Tongue (tissue), 2 donors: ENCODE results near the gene WWOX. TPM values are rescaled to one million over a fixed set of nuclear protein-coding genes. Genes with fewer than 3 reads are reported as not detected.

ENCODE experiments used
- DNase-seq: peaks from one replicate; pipeline ENCODE4 v3.0.0-alpha.2; 2015
- total RNA-seq: library from RNA; depleted of rRNA; stranded (reverse); fragments of >200 nt; gene quantifications from one replicate; pipeline ENCODE4 v1.2.3, GENCODE V29; 2014

The WWOX gene
- total RNA-seq, 1 donor from 2014 or later, result 60.5 TPM

DNA sequence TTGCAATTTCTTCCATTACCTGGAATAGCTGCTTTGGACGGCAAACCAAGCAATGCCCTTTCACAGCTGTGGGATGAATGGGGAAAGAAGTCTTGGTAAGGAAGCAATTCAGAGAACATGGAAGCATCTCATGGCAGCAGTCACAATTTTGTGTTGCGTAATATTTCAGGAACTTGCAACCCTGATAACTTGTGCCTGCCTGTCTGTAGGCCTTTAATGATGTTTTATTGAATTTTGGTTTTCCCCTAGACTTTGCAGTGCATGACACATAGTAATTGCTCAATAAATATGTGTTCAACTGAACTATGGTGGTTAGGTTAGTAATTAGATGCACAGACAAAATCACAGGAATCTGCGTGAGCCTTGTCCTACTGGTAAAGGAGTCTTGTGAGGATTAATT lies 439.5 kb downstream of the WWOX start:
- no peak for DNase-seq

DNA sequence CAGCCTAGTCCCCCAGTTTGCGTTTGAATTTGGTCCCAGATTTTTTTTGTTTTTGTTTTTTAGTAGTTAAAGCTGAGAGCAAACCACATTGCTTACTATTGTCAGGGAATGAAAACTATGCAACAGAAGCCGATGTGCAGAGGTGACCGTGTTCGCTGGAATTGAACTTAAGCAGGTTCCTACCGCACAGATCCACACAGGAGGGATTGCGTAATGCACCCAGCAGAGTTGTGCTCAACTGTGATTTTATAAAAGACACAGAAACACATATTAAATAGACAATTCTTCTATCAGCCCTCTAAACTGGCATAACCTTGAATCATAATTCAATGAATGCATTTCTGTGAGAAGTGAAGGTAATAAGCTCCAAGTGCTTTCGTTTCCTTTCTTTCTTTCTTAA lies 443.0 kb downstream of the WWOX start:
- no peak for DNase-seq

DNA sequence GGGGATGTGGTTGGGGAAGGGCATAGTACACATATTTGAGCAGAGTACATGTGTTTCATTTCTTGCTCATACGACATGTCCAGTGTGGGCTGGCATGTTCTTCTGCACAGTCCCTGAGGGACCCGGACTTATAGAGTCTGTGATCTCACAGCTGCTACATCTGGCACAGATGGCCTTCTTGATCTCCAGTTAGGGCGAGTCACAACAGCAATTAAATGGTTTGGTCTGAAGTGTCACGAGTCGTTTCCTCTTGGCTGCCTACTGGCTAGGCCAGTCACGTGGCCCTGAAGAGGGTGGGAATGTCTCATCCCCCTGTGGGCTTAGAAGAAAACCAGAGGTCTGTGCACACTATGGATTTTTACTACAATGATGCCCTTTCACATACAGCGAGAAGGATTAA lies 443.6 kb downstream of the WWOX start:
- DNase-seq, result peak; percentile 87

DNA sequence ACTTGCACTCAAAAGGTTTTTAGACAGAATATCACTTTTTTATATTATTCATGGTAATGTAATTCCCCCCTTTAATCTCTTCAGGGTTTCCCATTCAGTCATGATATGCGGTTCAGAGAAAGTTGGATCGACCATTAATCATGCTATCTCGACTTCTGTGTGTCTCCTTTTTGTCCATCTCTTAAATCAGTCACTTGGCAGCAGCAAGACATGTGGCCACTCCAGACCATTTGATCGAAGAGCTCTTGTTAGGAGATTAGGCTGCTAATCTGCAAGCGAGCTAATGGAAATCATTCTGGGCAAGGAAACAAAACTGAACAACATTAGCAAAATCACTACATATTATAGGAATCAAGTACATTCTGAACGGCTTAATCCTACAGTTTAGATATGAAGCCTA lies 449.9 kb downstream of the WWOX start:
- DNase-seq, result no peak

DNA sequence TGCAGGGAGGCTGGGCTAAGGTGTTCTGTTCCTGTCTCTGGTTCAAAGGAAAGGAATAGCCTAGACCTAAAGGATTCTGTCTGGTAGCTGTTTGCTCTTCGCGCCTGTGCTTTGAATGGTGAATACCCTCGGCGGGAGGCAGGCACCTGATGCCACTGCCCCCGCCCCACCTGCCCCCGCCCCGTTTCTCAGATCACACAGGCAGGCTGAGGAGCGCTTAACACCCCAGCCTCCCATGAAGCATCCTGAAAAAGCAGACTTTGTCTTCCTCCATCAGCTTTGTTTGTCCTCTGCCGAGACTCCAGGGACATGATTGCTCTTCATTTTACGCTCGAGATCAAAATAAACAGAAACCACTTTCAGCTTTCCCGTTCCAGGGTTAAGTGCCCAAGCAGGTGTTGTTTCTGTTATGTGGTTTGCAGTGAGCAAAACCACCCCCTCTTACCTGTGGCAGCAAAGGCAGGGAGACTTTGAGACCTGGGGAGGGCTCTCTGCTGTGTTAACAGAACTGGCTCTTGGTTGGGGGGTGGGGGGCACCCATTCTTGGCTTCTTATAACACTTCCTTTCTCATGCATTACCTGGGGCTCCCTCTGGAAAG lies 452.1 kb downstream of the WWOX start:
- no peak for DNase-seq

DNA sequence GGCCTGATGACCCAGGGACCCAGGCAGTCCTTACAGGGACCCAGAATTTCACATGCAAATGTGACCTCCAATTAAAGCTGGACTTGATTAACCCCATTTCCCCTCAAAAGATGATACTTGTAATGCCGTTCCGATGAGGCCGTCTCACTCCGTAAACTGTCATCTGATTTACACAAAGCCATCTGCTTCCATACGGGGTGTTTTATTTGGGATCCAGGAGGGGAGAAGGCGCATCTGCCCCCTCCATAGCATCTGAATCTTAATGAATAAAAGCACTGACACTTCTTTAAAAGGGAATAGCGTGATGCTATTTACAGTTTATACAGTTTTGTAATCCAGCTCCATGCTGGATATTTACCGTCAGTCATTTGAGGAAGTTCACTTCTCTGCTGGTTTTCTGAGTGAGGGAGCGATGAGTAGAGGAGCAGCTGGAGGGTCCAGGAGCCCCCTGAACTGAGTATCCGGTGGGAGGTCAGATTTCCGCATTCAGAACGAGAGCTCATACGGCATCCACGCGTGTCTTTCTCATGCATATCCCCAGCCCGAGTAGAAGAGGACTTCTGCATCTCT lies 452.7 kb downstream of the WWOX start:
- no peak for DNase-seq

DNA sequence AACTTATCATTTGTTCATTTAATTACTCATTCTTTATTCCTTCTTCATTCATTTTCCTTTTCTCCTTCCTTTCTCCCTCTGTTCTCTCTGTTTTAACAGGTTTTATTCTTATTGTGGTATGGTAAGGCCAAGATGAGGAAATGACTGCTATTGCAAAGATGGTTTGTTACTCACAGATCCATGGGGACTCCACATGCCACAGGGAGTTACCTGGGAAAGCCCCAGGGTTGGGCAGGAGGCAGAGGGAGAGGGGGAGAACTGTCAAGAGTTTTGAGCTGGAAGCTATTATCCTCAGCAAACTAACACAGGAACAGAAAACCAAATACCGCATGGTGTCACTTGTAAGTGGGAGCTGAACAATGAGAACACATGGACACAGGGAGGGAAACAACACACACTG lies 453.3 kb downstream of the WWOX start:
- DNase-seq, result no peak

DNA sequence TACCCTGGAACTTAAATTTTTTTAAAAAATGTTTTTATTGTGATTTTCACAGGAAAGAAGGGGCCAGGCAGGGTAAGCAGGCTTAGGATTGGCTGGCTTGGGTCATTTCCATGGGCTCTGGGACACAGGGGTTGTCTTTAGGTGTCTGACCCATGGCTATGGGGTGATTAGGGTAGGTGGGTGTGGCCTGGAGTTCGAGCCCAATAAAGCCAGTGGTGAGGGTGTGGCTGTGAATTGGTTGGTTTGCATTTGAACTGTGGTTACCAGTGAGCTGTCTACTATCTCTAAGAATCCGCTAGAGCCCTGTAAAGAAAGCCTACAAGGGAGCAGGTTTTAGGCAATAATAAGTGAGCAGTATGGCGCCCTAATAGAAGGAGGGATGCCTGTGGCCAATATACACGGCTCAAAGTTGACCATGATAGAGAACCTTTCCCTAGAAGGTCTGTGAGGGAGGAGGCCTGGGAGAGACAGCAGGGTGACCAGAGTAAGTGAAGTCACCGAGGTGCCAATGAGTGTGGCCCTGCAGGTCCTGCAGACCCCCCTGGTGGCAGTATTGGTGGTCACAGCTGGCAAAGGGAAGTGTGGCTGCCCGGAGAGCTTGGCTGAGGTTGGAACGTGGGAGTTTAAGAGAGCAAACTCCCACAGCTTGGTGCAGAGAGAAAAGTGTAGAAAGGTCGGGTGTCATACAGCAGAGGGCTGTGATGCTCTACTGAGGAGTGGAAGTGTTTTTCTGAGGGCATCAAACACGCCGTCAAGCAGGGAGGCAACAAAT lies 454.0 kb downstream of the WWOX start:
- DNase-seq, result no peak

DNA sequence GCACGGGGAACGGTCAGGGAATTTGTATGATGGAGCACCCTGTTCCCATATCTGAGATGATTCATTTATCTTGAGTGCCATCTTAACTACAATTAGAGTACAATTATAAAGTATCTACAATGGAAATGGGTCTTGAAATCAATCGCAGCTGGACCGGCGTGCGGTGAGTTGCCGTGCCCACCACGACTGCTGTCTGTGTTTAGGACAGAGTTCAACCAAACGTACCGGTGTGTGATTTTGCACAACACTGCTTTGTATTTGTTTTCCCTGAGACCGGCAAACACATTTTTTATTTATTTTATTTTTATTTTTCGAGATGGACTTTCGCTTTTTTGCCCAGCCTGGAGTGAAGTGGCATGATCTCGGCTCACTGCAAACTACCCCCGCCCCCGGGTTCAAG lies 457.0 kb downstream of the WWOX start:
- DNase-seq, result no peak

DNA sequence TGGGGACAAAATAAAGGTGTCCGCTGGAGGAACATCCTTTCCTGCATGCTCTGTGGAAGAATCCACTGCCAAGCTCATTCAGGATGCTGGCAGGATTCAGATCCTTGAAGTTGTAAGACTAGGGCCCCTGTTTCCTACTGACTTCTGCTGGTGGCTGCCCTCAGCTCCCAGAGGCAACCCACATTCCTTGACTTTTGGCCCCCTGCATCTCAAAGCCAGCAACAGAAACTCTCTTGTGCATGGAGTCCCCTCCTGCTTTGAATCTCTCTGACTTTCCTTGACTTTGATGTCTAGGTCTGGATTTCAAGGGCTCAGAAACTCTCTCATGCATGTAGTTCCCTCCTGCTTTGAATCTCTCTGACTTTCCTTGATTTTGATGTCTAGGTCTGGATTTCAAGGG lies 461.5 kb downstream of the WWOX start:
- DNase-seq, result no peak

DNA sequence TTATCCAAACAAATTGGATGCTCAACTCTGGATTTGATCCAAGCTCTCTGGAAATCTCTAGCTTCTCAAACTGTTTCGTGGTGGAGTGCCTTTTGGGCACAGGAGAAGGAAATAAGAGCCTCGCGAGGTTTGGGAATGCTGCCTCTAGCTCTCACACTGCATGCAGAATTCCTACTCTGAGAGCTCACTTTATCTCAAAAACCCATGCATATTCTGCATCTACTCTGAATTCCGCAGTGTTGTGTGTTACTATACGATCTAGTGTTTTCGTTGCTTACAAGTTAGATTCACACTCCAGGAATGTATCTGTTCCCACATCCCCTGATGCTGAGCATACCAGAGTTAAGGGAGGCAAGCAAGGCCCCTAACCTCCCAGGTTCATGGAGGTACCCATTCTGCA lies 462.7 kb downstream of the WWOX start:
- no peak for DNase-seq

DNA sequence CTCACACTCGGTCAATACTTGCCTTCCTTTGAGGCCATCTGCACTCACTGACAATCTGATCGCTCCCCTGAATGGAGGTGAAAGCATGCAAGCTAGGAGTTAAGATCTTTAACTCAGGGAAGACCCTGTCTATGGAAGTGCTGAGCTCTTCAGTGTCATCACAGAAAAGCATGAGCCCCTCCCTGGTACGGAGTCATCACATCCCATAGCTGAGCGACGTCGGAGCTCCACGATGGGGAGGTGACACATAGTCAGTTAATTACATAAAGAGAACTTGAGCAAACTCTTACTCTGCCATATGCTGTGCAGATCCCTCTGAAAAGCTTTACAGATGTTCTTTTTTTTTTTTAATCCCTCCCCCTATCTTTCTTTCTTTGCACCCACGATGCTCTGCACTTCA lies 463.2 kb downstream of the WWOX start:
- DNase-seq, result no peak

DNA sequence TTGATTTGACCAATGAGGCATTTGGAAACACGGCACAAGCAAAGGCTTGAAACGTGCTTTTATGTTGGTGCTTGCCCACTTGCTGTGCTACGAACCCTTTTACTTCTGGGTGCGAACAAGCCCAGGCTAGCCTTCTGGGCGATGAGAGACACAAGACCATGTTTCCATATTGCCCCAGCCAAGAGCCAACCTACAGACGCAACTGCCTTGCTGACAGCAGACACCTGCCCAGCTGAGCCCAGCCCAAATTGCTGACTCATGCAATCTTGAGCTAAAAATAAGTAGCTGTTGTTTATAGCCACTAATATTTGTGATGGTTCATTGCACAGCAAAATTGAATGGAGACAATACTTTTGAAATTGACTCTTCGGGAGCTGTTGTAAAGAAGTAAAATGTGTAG lies 464.5 kb downstream of the WWOX start:
- peak; percentile 41 for DNase-seq

DNA sequence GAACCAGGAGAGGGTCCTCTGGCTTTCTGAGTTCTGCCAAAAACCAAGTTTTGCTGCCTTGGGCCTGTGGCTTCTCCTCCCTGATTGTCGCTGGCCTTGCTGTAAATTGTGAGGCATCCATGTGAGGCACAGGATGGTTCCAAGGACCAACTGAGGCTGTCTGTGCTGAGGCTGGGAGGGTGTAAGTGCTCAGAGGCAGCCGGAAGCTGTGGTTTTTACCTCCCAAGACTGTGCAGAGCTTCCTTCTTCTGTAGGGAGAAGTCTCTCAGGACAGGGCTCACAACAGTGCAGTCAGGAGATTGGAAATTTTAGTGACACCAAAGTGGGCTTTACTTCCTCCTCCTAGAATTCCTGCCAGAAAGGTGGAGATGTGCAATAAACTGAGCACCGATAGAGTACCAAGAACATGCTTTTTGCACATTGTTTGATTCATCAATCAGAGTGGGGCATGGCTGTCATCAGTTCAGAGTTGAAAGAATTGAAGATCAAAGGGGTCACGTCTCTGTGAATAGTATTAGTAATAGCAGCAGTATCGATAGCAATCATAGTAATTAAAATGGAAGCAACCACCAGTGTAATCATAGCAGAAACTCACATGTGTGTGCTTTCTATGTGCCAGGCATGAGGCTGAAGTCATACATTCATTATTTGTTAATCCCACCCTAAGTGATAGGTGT lies 467.1 kb downstream of the WWOX start:
- no peak for DNase-seq

DNA sequence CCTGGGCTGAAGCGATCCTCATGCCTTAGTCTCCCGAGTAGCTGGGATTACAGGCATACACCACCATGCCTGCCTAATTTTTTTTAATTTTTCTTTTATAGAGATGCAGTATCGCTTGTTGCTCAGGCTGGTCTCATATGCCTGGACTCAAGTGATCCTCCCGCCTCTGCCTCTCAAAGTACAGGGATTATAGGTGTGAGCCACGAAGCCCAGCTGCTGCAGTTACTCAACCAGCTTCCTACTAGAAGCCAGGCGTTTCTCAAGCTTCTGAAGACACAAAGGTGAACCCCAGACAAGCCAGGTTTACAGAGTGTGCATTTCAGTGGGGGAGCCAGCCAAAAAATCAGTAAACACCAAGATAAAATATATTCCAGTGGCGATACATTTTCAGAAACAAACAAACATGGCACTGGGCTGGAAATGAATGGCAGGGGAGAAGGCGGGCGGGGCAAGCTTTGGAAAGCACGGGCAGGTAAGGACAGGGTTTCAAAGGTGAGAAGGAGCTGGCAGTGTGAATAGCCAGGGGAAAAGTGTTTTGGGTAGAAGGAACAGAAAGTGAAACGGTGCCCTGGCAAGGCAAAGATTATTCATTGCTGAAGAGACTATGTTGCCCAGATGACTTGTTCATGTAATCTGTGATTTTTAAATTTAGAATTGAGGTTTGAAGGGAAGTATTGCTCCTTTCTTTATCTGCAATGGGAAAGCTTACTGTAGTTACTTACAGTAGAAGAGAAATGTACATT lies 471.1 kb downstream of the WWOX start:
- DNase-seq, result peak; percentile 41

DNA sequence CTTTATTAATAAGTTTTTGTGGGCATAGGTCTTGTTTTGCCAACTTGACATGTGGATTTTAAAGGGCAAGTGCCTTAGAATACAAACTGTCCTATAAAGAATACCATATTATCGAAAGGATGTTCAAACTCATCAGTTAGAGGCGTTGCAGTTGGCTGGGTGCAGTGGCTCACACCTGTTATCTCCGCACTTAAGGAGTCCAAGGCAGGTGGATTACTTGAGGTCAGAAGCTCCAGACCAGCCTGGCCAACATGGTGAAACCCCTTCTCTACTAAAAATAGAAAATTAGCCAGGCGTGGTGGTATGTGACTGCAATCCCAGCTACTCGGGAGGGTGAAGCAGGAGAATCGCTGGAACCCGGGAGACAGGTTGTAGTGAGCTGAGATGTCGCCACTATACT lies 472.0 kb downstream of the WWOX start:
- DNase-seq, result peak; percentile 43

DNA sequence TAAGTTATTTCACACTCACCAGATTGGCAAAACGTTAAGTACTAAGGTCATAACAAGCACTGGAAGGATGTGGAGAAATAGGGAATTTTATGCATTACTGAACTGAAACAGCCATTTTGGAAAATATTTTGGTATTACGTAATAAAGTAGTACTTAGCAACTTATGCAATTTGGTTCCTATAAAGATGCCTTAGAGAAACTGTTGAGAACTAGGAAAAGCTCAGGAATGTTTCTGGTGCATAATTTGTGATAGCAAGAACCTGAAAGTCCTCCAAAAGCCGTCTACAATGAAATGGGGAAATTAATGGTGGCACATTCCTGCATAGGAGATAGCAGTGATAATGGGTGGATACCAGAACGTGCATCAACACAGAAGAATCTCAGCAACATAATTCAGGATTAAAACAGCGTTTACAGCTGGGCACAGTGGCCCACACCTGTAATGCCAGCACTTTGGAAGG lies 472.5 kb downstream of the WWOX start:
- DNase-seq, result no peak

DNA sequence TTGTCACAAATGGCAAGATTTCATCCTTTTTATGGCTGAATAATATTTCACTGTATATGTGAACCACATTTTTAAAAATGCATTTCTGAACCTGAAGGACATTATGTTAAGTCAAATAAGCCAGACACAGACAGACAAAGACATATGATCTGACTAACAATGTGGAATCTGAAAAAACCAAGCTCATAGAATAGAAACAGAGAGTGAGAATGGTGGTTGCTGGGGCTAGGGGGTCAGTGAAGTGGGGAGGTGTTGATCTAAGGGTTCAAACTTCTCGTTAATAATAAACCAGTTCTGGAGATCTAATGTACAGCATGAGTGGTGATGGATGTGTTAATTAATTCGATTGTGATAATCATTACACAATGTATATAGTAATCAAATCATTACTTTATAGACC lies 475.1 kb downstream of the WWOX start:
- DNase-seq, result no peak

DNA sequence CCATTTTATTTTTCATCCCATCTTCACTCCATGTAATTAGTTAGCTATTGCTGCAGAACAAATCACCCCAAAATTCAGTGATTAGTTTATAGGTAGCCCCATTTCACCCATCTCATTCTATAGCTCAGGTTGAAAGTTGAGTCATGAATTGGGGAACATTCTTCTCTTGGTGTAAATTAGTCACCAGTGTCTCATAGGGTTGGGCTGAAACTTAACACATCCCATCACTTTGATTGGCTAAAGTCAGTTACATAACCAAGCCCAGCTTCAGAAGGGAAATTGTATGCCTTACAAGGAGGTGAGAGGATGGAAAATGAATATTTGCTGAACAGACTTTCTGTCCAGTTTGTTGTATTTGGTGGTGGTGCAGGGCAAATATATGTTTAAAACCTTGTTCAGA lies 477.5 kb downstream of the WWOX start:
- DNase-seq, result no peak

DNA sequence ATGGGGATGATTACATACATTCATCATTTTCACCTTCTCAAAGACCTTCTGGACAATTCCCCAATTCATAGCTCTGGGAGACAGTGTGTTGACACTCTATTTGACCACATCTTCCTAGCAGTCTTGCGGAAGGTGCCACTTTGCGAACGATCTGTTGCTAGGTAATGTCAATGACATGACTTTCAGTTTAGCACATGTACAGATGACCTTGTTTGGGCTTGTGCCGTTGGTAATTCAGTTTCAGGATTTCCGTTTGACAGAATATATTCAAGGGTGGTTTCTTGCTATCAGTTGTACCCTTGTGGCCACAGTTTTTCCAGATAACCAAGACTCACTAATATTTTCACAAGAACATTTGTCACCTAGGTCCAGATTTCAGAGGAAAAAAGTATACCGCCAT lies 478.2 kb downstream of the WWOX start:
- no peak for DNase-seq

DNA sequence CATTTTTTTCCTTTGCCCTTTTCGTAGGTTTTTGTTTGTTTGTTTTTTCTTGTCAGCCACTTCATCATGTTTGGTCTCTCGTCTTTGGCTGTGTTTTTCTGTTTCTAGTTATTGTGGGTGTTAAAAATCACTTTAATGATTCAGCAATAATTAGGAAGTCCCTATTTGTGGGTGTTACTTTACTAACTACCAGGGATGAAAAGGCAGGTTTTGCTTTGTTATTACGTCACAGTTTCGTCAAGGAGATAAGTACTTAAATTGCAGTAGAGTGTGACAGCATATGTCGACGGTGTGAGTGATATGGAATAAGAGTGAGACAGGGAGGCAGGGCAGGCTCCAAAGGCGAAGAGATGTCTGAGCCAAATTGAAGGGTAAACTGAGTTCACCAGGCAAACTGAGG lies 479.6 kb downstream of the WWOX start:
- no peak for DNase-seq

DNA sequence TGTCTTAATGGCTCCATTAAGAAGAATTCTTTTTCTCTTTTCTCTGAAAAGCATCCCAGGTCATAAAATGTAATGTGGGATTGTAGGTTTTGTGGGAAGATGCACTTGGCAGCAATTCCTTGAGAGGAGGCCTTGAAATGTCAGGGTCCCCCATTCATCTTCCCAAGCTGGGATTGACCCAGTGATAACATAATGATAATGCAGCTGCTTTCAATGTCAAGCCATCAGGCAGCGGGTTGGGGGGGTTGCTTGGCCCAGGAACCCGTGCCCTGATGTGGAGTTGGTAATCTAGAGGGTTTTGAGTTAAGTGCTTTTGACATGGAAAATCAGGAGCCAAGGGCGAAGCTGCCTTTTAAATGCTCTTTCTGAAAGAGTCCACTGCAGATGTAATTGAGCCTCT lies 484.0 kb downstream of the WWOX start:
- DNase-seq, result no peak
